Epithelial cell of esophagus (primary cell): ENCODE measurements around the gene MED10.

Experiments used
- DNase-seq: peaks from one replicate; pipeline ENCODE4 v3.0.0; 2010; ENCODE audit warnings: low read depth
- H3K4me3 ChIP-seq: 2 replicates; pipeline ENCODE4 v1.5.1; 2011; ENCODE audit warnings: mild to moderate bottlenecking, low read length, control low read depth
- TF ChIP-seq, protein P1 (sequence below): IDR thresholded peaks from 2 replicates; pipeline ENCODE4 v1.5.1; 2011; ENCODE audit warnings: low read depth, mild to moderate bottlenecking, low read length, control low read depth, inconsistent platforms; ENCODE audit not compliant: insufficient read depth; ENCODE audit errors: missing control alignments

The MED10 gene

DNA sequence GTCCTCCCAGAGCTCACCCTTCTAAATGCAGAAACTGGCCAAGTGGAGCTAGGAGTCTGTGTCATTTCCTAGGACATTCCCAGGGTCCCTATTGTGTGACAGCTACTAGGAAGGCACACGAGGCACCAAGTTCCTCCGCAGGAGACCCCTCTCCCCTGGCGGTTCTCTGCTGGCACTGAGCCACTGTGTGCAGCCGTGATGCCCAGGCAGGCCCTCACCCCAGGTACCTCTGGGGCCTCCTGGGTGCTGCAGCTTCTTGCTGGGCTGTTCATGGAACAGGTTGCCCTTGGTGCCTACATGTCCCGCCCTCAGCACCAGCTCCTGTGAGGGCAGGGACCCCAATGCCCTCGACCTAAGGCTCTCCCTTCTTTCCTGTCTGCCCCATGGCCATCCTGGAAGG, 23.1 kb downstream of the MED10 start:
- no peak for DNase-seq
- H3K4me3 ChIP-seq: no peak overlapping the region
- TF ChIP-seq, protein P1, sequence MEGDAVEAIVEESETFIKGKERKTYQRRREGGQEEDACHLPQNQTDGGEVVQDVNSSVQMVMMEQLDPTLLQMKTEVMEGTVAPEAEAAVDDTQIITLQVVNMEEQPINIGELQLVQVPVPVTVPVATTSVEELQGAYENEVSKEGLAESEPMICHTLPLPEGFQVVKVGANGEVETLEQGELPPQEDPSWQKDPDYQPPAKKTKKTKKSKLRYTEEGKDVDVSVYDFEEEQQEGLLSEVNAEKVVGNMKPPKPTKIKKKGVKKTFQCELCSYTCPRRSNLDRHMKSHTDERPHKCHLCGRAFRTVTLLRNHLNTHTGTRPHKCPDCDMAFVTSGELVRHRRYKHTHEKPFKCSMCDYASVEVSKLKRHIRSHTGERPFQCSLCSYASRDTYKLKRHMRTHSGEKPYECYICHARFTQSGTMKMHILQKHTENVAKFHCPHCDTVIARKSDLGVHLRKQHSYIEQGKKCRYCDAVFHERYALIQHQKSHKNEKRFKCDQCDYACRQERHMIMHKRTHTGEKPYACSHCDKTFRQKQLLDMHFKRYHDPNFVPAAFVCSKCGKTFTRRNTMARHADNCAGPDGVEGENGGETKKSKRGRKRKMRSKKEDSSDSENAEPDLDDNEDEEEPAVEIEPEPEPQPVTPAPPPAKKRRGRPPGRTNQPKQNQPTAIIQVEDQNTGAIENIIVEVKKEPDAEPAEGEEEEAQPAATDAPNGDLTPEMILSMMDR: no peak

DNA sequence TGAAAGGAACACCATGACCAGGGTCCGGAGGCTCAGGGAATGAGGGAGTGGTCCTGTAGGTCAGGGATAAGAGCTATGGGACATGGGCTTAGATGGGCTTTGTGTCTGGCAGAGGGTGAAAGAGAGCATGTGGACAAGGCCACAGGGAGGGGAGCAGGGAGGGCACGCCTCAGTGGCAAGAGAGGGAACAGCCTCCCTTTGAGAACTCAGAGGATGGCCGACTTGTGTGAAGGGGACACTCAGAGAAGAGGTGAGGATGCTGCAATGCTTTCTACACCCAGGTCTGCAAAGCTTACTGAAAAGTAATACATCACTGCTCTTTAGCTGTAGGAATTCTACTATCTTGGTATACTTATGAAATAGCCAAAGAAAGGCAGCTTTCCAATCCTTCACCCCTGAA, 23.5 kb downstream of the MED10 start:
- TF ChIP-seq, protein P1: no peak
- no peak for DNase-seq
- H3K4me3 ChIP-seq: no peak overlapping the region

DNA sequence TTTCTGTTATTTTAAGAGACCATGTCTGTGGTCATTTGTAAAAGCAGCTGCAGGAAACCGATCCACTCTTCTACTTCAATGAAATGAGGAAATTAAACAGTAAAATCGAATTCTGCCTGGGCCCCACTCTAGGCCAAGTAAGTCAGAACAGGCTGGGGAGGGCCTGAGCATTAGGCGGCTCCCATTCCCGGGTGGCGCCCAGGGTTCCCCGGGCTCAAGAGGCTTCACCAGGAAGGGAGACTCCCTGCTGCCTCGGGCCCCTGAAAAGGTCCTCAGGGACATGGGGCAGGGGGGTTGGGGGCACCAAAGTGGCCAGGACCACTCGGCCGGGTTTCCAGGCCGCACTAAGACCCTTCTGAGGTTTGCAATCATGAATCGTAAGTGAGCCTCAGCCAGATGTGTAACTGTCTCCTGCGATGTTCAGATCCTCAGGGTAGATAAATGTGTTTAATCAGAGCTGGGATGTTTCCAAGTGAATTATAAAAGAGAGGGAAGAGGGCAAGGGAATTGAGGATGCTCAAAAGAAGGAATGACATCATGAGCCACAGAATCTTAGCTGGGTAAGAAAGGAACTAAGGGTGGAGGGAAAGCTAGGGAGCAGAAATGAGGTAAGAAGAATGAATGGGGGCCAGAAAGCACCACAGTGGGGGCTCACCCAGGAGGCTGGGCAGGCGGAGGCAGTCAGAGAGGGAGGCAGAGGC, 24.6 kb downstream of the MED10 start:
- TF ChIP-seq, protein P1: no peak
- H3K4me3 ChIP-seq: no peak overlapping the region
- no peak for DNase-seq

DNA sequence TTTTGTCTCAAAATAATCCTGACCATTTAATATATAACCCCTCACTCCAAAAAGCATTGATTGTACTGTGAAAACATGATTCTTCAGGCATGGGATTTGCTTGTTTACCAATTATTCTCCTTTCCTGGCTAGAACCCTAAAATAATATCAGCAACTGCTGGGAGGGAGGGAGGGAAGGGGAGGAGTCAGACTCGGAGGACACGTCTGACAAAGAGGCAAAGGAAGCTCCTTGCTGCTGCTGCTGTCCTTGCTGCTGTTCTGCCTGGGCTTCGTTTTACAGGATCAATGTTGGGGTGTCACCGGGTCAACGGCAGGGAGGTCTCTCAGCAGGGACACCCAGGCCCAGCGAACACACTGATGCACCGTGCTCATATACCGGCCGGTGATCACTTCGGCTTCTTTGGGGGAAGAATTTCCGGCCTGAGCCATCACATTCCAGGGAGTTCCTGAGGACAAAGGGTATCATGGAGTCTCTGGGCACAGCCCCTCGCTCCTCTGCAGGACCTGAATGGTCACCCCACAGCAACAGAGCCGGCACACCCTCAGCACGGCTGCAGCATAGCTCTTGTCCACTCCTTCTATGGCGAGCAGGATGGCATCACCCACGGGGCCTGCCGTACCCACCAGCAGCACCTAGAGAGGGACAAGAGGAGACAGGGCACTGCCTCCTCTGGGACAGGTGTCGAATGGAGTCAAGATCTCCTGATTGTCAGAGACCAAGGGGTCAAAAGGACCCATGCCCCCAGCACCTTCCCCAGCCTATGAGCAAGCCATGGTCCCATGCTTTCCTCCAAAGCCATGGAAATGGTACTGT, 27.9 kb downstream of the MED10 start:
- TF ChIP-seq, protein P1: no peak
- DNase-seq: no peak
- H3K4me3 ChIP-seq: no peak overlapping the region

DNA sequence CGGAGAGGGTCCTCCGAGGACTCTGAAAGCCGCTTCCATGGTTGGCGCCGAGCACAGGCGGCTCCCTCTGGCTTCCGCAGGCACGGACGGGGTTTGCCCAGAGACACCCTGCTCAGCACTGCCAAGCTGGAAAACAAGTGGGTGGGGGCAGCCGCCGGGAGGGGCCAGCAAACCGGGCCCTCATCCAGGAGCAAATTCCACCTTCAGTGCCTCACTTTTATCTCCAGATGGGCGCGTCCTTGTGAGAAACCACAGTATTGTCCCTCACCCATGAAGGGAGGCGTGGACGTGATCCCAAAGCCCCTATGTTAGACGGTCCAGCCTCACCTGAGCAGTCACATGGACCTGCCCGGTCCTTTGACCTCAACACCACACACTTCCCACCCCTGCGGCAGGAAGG, 29.0 kb downstream of the MED10 start:
- H3K4me3 ChIP-seq: no peak overlapping the region
- DNase-seq: no peak

DNA sequence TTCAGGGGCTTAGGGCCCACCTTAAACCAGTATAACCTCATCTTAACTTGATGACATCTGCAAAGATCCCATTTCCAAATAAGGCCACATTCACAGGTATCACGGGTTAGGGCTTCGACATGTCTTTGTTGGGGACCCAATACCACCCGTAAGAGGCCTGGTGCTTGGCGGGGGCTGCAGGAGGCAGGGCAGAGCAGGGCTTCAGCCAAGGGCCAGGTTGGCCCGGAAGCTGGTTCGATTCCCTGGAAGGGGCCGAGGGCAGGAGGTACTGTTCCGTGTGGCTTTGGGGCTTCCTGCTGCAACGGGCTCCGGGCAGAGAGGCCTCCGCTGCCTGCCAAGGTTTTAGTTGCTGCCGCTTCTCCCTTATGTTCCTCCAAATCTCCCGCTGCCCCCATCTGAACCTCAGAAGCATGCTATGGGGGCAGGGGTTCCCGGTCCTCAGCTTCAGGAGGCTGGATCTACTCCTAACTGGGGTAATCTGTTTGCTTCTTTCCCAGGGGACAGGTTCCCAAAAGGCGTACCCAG, 29.8 kb downstream of the MED10 start:
- H3K4me3 ChIP-seq: no peak overlapping the region
- TF ChIP-seq, protein P1: no peak
- DNase-seq: no peak

More for the DNA sequence above, 29.0 kb downstream of the MED10 start:
- TF ChIP-seq, protein P1: no peak
